ENCODE results near the gene DNAH3.
"Not testable (repeated sequence)": the region's sequence is repeated elsewhere in the genome, so short reads cannot be mapped to it uniquely, and the experiment has no call there.

The DNAH3 gene

DNA sequence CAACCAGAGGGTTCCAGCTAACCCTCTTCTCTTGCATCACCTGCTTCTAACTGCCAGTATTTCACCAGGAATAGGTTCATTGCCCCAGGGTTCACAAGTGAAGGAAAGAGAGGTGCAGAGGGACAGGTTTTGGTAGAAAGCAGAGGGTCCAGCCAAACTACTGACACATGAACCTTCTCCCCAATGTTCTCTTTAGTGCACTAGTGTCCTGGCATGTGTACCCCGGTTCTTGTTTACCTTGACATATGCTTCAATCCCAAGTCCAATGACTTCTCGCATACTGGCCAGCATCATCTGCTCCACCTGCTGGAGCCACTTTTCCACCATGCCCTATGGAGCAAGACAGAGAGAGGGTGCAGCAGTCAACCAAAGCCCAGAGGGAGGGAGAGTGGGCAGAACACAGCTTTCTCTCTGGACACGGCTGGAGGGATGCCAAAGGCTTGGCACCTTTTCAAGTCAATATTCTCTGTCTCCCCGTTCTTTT, 90.6 kb downstream of the DNAH3 start:
- H3K4me3 ChIP-seq (ENCODE audit: low read depth, low read length): no peak overlapping the region
- TF ChIP-seq, protein P1, sequence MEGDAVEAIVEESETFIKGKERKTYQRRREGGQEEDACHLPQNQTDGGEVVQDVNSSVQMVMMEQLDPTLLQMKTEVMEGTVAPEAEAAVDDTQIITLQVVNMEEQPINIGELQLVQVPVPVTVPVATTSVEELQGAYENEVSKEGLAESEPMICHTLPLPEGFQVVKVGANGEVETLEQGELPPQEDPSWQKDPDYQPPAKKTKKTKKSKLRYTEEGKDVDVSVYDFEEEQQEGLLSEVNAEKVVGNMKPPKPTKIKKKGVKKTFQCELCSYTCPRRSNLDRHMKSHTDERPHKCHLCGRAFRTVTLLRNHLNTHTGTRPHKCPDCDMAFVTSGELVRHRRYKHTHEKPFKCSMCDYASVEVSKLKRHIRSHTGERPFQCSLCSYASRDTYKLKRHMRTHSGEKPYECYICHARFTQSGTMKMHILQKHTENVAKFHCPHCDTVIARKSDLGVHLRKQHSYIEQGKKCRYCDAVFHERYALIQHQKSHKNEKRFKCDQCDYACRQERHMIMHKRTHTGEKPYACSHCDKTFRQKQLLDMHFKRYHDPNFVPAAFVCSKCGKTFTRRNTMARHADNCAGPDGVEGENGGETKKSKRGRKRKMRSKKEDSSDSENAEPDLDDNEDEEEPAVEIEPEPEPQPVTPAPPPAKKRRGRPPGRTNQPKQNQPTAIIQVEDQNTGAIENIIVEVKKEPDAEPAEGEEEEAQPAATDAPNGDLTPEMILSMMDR (IDR thresholded peaks at IDR 0.05; ENCODE audit: low read depth, low read length): no peak

DNA sequence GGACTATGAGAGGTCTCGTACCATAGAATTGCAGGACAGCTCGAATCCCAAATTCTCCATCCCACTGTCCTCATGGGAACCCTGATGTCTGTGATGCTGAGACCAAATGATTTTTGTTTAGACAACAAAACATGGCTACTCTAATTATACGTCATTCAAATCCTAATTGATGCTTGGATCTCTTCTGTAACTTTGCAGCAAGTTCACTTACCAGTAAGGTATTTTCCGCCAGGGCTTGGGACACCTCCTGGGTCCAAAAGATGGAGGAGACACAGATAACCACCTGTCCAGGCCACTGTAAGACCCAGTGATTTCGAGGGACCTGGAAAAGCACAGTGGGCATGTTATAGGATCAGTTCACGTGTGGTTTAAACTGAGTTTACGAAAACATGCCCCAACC, 92.8 kb downstream of the DNAH3 start:
- H3K4me3 ChIP-seq (ENCODE audit: low read depth, low read length): no peak overlapping the region
- TF ChIP-seq, protein P1 (IDR thresholded peaks at IDR 0.05; ENCODE audit: low read depth, low read length): no peak

DNA sequence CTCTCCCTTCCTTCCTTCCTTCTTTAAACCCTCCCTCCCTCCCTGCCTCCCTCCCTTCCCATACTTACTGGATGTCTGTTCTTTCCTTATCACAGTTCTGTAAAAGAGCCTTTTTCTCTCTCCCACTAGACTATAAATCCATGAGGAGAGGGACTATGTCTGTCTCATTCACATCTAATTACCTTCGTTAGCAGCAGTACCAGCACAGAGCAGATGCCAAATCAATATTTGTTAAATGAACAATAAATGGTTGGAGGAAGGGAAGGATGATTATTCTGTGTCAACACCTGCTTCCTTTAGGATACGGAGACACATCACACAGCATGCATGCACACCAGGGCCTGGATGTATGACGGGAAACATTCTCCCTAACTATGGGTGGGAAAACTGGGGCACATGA, 94.2 kb downstream of the DNAH3 start:
- TF ChIP-seq, protein P1 (IDR thresholded peaks at IDR 0.05; ENCODE audit: low read depth, low read length): no peak
- no peak overlapping the region for H3K4me3 ChIP-seq (ENCODE audit: low read depth, low read length)

DNA sequence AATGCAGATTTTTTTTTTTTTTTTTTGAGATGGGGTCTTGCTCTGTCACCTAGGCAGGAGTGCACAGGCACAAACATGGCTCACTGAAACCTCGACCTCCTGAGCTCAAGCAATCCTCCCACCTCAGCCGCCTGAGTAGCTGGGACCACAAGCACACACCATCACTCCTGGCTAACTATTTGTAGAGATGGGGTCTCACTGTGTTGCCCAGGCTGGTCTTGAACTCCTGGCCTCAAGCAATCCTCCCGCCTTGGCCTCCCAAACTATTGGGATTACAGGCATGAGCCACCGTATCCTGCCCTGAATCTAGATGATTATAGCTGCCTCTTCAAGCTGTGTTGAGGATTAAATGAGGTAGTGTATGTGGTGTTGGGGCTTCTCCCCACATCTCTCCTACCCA, 94.9 kb downstream of the DNAH3 start:
- H3K4me3 ChIP-seq (ENCODE audit: low read depth, low read length): not testable (repeated sequence)

DNA sequence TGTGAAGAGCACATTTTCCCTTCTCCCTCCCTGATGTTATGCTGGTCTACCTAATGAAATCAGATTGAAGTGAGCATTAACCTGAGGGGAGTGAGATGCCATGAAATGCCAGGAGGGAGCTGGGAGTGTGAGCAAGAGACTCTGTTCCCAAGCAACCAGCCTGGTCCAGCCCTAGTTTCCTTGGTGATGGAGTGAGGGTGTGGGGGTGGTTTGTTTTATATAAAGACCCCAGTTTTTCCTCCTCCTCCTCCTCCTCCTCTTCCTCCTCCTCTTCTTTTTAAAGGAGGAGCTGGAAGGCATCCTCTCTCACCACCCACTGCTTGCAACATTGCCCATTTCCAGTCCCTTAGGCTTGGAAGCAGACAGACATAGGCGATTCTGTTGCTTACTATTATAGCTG, 97.1 kb downstream of the DNAH3 start:
- TF ChIP-seq, protein P1 (IDR thresholded peaks at IDR 0.05; ENCODE audit: low read depth, low read length): no peak
- H3K4me3 ChIP-seq (ENCODE audit: low read depth, low read length): no peak overlapping the region

DNA sequence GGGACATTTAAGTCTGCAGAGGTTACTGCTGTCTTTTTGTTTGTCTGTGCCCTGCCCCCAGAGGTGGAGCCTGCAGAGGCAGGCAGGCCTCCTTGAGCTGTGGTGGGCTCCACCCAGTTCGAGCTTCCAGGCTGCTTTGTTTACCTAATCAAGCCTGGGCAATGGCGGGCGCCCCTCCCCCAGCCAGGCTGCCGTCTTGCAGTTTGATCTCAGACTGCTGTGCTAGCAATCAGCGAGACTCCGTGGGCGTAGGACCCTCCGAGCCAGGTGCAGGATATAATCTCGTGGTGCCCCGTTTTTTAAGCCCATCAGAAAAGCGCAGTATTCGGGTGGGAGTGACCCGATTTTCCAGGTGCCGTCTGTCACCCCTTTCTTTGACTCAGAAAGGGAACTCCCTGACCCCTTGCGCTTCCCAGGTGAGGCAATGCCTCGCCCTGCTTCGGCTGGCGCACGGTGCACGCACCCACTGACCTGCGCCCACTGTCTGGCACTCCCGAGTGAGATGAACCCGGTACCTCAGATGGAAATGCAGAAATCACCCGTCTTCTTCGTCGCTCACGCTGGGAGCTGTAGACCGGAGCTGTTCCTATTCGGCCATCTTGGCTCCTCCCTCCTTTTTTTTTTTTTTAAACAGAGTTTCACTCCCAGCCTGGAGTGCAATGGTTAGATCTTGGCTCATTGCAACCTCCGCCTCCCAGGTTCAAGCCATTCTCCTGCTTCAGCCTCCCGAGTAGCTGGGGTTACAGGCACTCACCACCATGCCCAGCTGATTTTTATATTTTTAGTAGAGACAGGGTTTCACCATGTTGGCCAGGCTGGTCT, 102.3 kb downstream of the DNAH3 start:
- H3K4me3 ChIP-seq (ENCODE audit: low read depth, low read length): not testable (repeated sequence)

DNA sequence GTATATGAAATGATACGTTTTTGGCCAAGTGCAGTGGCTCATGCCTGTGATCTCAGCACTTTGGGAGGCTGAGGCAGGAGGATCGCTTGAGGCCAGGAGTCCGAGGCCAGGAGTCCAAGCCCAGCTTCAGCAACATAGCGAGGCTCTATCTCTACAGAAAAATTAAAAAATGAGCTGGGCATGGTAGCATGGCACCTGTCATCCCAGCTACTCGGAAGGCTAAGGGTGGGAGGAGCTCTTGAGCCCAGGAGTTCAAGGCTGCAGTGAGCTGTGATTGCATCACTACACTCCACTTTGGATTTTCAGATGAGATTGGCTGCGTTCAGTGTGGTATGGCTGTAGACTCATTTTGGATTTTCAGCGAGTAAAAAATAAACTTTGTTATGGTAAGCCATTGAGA, 112.4 kb downstream of the DNAH3 start:
- TF ChIP-seq, protein P1 (IDR thresholded peaks at IDR 0.05; ENCODE audit: low read depth, low read length): no peak
- no peak overlapping the region for H3K4me3 ChIP-seq (ENCODE audit: low read depth, low read length)

DNA sequence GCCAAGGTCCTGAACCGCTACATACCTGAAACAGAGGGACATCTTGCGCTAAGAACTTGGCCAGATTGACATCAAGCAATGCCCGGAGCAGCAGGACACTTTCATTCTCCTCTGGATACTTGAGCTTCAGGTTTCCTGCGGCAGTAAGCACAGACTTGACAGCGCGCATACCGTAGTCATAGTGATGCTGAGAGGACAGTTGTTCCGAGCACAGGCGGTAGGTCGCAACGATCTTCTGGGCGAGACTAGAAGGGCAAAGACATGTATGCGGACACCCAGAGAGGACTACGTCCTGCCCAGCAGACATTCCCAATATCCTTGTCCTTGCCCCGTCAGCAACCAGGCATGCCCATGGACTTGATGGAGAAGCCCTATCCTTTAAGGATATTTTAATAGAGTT, 112.9 kb downstream of the DNAH3 start:
- TF ChIP-seq, protein P1 (IDR thresholded peaks at IDR 0.05; ENCODE audit: low read depth, low read length): no peak
- no peak overlapping the region for H3K4me3 ChIP-seq (ENCODE audit: low read depth, low read length)

Data from WI38 (cell line).